T-helper 1 cell (primary cell): Measurements from ENCODE around the gene NF1.
A peak's percentile ranks its signal among the peaks of the same experiment; 100 is the strongest.
"Not testable (repeated sequence)": the region's sequence is repeated elsewhere in the genome, so short reads cannot be mapped to it uniquely, and the experiment has no call there.

ENCODE experiments used
- DNase-seq, 5 donors: peaks; one replicate each; pipeline ENCODE4 v3.0.0-alpha.2; 2012 to 2020

Gene NF1

DNA sequence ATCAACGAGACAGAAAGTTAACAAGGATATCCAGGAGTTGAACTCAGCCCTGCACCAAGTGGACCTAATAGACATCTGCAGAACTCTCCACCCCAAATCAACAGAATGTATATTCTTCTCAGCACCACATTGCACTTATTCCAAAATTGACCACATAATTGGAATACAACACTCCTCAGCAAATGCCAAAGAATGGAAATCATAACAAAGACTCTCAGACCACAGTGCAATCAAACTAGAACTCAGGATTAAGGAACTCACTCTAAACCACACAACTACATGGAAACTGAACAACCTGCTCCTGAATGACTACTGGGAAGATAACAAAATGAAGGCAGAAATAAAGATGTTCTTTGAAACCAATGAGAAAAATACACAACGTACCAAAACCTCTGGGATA, 84.2 kb downstream of the NF1 start:
- DNase-seq = not testable (repeated sequence)

DNA sequence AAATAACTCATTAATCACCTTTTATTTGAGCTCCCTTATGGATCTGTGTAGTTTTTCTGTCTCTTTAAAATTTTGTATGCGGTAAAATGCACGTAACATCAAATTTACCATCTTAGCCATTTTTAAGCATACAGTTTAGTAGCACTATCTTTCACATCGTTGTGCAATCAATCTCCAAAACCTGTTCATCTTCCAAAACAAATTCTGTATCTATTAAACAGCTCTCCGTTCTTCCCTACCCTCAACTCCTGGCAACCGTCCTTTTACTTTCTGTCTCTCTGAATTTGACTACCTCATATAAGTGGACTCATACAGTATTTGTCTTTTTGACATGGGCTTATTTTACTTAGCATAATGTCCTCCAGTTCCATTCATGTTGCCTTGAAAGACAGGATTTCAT, 100.5 kb downstream of the NF1 start:
- no peak for DNase-seq

DNA sequence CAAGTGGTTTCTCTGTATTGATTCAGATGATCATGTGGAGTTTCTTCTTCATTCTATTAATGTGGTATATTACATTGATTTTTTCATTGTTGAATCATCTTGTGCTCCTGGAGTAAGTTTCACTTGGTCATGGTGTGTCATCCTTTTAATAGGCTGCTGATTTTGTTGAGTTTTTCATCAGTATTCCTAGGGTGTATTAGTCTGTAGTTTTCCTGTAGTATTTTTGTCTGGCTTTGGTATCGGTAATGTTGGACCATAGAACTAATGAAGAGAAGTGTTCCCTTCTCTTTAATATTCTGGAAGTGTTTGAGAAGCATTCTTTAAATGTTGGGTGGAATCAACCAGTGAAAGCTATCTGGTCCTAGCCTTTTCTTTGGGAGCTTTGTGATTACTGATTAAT, 103.2 kb downstream of the NF1 start:
- no peak for DNase-seq

DNA sequence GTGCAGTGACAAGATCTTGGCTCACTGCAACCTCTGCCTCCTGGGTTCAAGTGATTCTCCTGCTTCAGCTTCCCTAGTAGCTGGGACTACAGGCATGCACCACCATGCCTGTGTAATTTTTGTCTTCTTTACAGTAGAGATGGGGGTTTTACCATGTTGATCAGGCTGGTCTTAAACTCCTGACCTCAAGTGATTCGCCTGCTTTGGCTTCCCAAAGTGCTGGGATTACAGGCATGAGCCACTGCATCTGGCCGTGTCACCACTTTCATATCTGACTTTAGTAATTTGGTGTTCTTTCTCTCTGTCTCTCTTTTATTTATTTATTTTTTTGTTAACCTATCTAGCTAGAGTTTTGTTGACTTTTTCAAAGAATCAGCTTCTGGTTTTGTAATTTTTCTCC, 103.9 kb downstream of the NF1 start:
- DNase-seq = not testable (repeated sequence)

DNA sequence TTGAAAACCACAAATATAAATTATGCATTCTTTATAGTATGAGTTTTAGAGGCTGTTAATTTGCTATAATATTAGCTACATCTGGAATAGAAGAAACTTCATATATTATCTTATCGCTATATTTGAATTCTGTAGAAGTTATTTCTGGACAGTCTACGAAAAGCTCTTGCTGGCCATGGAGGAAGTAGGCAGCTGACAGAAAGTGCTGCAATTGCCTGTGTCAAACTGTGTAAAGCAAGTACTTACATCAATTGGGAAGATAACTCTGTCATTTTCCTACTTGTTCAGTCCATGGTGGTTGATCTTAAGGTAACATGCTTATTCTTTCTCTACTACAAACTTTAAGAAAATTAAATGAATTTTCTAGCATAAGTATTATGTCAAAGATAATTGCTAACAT, 105.5 kb downstream of the NF1 start:
- DNase-seq = no peak

DNA sequence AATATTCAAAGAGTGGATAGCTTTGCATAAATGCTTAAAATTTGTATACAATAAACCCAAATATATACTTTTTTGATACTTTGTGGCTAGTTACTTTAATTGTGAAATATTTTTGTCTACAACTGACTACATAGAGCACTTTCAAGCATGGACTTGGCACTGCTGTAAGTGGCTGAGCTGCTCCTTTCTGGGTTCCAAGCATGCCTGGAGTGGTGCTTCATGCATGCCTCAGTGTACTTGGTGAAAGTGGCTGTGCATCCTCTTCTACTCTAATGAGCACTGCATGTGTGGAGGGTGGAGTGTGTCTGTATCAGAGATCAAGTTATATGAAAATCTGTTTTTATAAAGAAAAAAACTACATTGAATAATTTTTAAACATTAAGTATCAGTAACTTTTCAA, 108.2 kb downstream of the NF1 start:
- DNase-seq = no peak

DNA sequence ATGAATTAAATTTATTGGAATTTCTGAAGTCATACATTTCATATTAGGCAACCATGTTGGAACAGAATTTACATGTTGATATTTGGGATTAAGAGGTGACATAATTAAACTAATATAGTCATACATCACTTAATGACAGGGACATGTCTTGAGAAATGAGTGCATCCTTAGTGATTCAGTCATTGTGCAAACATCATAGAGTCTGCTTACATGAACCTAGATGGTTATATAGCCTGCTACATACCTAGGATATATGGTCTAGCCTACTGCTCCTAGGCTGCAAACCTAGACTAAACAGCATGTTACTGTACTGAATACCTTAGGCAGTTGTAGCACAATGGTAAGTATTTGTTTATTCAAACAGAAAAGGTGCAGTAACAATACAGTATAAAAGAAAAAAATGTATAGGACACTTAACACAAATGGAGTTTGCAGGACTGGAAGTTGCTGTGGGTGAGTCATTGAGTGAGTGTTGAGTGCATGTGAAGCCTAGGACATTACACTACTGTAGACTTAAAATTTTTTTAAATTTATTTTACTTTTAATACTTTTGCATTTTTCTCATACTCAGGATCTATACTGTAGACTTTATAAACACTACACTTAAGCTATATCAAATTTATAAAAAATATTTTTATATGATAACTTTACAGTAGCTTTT, 116.7 kb downstream of the NF1 start:
- no peak for DNase-seq

DNA sequence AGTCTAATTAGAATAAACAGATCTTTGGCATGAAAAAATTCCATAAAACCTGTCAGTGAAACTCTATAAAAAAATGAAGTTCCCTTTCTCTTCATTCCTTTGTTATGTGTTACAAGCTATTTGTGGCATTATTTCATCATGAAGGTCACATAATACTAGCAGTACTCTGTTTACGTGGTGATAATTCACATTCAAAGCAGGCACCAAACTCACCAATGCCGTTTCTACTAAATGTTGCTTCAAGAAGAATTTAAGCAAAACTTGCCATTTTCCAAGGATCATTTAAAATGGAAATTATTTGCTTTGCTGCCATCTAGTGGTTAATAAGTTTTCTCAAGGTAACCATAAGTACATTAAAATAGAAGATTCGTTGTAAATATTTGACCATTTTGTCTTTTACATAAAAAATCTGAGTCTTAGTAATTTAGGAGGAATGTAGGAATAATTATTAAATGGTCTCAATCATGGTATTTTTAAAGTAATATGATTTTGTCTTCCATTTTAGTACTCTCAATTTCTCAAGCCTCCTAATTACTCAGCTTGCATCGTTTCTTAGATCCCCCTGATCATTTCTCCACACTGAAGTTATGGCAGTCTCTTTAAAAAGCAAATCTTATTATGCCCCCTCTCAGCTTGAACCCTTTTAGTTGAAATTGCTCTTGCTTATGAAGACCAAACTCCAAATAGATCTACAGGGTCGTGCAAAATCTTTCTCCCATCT, 121.4 kb downstream of the NF1 start:
- peak in 1 of 5 donors; percentile 17 for DNase-seq

DNA sequence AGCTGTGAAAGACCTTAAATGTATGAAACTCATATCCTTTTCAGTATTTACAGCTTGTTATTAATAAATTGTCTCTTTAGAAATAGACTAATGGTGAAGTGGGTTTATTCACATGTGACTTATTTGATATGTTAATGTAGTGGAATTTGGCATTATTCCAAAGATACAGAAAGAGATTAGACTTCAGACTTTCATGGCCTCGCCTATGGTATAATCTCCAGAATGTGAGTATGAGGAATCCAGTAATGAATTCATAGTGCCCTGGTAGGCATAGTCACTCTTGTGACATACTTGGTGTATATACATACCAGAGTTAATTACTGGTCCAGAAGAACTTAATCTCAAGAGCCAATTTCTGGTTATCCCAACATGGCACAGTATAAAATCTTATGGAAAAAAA, 129.6 kb downstream of the NF1 start:
- DNase-seq = no peak

DNA sequence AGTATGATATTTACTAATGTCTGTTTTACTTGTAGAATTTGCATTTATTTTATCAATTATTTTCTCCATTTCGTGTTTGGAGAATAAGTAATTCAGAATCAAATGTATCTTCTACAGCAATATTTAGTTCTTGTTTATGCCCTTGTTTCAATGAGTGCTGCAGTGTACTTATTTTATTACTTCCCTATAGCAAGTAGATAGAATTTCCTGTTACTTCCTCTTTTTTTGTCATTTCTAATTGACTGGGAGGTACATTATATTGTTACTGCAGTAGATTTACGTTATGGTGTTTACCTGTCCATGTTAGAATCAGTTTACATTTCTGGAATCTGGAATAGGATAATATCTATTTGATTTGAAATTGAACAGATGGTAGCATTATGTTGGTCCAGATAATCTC, 131.1 kb downstream of the NF1 start:
- no peak for DNase-seq

DNA sequence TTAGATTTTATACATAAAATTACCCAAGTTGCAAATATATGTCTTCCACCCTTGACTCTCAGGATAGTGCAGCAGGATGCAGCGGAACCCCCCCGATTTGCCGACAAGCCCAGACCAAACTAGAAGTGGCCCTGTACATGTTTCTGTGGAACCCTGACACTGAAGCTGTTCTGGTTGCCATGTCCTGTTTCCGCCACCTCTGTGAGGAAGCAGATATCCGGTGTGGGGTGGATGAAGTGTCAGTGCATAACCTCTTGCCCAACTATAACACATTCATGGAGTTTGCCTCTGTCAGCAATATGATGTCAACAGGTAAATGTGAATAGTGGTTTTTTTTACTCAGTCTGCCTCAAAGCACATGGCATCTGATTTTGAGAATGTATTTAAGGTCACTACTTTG, 131.6 kb downstream of the NF1 start:
- DNase-seq = peak in 1 of 5 donors; percentile 7

DNA sequence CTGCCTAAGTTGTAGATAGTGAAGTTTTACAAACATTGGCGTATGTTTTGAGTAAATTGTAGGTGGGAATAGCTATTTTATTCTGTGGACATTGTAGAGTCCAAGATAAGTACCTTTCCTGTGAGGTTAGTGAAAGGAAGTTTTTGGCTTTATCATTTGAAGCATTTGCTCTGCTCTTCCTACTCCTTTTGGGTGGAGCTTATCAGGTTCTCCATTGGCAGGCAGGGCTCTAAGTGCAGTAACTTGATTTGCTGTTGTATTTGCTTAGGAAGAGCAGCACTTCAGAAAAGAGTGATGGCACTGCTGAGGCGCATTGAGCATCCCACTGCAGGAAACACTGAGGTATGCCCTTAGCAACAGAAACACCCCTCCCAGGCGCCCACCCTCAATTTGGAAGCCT, 132.2 kb downstream of the NF1 start:
- DNase-seq = no peak

DNA sequence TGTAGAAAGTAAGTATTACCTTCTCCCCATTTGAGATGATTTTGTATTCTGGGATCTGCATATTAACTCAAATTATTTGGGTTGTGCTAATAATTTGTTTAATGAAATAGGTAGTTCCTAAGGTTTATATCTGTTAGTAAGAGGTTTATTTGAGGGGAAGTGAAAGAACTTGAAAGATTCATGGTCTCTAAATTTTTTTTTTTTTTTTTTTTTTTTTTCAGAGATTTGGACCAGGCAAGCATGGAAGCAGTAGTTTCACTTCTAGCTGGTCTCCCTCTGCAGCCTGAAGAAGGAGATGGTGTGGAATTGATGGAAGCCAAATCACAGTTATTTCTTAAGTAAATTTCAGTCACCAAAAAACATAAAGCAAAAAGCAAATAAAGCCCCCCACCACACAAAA, 137.1 kb downstream of the NF1 start:
- no peak for DNase-seq

DNA sequence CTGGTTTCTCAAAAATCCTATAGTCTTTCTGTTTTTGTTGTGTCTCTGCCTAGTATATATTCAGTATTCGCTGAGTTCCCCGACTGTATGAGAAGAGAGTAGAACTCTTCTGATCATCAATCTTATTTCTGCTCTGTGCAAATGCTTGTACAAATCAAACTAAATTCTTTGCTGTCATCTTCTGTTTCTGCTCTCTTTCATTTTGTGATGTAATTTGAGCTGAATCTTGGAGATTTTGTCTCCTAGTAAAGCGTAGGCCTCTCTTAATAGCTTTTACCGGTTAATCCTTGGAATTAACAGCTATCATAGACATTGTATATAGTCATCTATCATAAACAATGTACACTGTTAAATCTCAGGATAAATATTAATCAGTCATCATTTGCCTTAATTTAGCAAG, 140.3 kb downstream of the NF1 start:
- no peak for DNase-seq

DNA sequence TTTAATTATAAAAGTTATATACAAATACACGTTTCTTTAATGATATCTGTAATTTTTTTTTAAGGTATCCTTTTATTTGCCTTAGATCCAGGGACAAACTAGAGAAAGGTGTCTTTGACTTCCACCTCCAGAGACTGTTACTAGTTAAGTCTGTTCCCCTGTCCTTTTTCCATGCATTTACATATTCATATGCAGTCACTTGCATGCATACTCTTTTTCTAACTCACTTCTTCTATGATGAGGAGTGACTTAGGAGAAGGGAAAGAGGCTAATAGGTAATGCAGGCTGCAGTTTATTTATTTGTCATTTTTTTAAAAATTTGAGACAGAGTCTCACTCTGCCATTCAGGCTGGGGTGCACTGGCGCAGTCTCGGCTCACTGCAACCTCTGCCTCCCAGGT, 141.4 kb downstream of the NF1 start:
- DNase-seq = no peak

DNA sequence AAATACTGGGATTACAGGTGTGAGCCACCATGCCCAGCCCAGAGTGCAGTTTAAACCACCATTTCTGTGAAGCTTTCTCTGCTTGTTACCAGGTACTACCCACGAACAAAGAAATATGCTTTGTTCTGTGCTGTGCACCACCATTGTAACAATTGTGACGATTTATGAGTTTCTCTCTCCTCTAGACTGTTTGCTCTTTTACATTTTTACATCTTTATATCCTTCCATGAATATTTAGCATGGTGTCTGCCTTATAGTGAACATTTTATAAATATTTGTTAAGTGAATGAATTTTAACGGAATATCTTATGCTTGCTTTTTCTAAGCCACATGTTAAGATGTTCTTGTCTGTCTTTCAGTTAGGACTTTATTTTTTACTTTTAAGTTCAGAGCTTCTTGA, 141.9 kb downstream of the NF1 start:
- DNase-seq = no peak

DNA sequence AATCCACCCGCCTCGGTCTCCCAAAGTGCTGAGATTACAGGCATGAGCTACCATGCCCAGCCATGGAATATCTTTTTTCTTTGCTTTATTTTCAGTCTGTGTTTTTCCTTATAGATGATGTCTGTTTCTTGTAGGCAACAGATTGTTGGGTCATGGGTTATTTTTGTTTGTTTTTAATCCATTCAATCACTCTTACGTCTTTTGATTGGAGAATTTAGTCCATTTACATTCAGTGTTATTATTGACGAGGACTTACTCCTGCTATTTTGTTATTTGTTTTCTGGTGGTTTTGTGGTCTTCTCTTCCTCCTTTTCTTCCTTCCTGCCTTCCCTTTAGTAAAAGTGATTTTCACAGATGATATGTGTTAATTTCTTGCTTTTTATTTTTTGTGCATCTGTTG, 146.3 kb downstream of the NF1 start:
- DNase-seq = no peak

DNA sequence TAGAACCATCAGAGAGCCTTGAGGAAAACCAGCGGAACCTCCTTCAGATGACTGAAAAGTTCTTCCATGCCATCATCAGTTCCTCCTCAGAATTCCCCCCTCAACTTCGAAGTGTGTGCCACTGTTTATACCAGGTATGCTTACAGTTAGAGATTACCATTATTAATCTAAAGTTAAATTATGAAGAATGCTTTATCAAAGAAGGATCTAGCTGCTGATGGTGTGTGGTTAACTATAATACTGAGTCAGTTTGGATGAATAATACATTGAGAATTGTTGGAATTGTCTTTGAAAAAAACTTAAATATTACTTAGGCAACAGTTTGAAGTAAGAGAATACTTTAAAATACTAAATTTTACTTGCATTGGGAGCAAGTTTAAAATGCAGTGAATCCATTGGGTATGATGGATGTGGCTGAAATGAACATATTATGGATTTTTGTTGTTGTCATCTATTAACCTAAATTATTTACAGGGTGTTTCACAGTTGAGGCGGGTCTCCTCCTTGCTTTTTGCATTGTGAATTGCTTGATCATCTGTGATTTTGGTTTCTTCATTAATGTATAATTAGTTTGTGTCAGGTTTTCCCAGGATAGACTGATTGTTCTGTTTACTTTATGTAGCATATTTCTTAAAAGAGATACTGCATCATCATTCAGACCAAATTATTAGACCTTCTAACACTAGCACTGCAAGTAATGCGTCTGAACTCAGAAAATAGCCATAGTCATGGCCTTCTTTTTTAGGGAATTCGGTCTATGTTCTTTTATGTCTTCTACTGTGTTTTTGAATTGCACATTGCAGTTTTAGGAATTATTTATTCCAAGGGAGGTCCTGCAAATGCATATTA, 154.4 kb downstream of the NF1 start:
- no peak for DNase-seq

DNA sequence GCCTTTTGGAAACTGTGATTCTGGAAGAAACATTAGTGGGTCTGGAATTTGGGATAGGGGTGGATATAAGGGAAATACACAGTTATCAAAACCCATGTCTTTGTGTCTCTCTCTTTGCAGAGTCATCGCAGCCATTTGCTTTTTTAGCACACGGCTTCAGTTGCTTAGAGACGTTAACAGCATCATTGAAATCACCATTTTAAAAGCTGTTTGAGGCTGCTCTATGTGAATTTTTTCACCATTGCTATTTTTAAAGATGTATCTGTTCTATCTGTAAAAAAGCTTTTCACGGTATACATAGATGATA, 155.0 kb downstream of the NF1 start:
- no peak for DNase-seq

DNA sequence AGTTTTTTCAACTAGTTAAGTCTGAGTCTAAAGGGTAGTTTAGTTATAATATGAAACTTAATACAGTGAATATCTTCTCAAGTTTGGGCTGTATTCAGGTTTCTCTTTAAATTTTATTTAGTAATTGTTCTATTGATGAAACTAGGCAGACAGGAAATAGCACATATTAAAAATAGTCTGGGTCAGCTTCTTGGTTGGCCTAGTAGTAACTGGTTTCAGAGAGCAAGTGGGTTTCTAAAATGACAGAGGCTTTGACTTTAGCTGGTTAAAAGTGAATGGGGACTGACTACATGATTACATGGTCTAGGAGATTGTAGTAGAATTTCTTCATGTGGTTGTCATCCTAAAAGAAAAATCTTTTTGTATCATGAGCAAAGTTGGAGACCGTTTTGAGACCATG, 155.5 kb downstream of the NF1 start:
- no peak for DNase-seq

DNA sequence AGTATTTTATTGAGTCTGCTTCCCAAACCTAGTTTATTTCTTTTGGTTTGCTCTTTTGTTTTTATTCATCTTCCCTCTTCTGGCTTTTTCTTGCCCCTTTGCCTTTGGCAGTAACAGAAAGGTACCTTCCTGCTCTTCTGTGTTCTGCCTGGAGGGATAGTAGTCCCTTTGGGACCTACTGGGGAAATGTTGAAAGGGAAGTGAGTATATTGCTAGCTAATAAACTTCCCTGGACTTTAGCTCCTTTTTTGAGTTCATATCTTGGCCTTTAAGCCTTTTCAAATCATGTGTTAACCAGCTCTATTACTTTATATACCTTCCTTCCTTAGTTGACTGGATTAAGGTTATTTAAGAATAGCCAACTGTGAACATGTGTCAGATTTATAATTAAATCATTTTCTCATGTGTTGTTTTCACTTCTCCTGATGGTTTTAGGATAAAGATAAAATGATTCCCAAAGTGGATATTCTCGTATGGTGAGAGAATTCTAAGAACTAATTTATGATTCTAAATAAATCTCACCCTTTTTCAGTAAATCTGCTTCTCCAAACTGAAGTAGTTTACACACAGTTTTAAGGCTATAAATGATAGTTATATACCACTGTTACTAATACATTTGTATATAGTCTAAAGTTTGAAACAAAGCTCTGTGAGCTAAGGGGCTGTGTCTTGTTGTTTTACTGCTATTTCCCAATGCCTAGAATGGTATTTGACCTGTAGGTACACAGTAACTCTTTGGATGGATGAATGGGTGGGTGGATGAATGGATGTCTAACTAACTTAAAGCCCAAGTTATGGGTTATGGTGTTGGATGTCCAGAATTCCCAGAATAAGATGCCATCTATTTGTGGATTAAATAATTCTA, 156.6 kb downstream of the NF1 start:
- no peak for DNase-seq

DNA sequence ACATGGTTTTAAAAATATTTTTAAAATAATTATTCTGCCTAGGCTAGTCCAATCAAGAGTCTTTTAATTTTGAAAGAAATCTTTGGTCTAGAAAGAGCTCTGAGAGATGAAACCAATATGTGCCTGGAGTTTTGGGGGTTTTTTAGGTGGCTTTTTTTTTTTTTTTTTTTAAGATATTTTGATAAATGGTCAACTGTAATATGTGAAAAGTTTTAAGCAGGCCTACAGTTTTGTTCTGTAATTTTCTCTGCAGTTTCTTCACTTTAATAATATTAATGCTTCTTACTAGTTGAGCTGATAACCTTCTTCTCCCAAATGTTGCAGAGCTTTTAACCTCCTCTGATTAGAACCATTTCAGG, 157.2 kb downstream of the NF1 start:
- DNase-seq = no peak

DNA sequence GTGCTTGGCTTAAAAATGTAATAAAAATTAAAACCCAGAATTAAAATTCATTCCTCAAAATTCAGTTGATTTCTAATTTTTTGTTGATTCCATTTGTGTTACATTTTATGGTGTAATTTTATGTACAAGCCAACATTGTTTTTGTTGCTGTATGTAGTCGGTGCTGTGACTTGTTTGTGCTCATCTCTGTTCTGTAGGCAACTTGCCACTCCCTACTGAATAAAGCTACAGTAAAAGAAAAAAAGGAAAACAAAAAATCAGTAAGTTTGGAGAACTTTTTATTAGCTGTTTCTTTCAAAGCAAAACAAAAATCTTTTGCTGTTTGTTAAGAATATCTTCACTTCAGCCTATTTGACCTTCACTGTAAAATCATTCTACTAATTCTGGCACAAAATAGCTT, 158.0 kb downstream of the NF1 start:
- no peak for DNase-seq
